Loucy (cell line): ENCODE results near the gene ARHGAP22.

Experiments used
- EZH2phosphoT487 ChIP-seq: fragments of 200-600 bp; IDR thresholded peaks from 2 replicates; pipeline ENCODE4 v1.6.1; 2018; ENCODE audit warnings: antibody characterized with exemption, mild to moderate bottlenecking, moderate library complexity, borderline replicate concordance
- TF ChIP-seq, protein P1 (sequence below): fragments of 200-600 bp; sonication (generic); conservative IDR thresholded peaks from 2 replicates; pipeline ENCODE4 v1.5.1; 2014; ENCODE audit warnings: mild to moderate bottlenecking, antibody characterized with exemption, low read length

- TF ChIP-seq, protein P1, sequence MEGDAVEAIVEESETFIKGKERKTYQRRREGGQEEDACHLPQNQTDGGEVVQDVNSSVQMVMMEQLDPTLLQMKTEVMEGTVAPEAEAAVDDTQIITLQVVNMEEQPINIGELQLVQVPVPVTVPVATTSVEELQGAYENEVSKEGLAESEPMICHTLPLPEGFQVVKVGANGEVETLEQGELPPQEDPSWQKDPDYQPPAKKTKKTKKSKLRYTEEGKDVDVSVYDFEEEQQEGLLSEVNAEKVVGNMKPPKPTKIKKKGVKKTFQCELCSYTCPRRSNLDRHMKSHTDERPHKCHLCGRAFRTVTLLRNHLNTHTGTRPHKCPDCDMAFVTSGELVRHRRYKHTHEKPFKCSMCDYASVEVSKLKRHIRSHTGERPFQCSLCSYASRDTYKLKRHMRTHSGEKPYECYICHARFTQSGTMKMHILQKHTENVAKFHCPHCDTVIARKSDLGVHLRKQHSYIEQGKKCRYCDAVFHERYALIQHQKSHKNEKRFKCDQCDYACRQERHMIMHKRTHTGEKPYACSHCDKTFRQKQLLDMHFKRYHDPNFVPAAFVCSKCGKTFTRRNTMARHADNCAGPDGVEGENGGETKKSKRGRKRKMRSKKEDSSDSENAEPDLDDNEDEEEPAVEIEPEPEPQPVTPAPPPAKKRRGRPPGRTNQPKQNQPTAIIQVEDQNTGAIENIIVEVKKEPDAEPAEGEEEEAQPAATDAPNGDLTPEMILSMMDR: no peak
- no peak for TF ChIP-seq EZH2phosphoT487
Measured at GRCh38 chr10:48568546-48568945, 36.3 kb downstream of the ARHGAP22 start.
